Osteoblast (primary cell): ENCODE measurements around the gene COL10A1. TPM values are rescaled to one million over a fixed set of nuclear protein-coding genes. Genes with fewer than 3 reads are reported as not detected.

ENCODE experiments used
- DNase-seq: peaks from one replicate; pipeline ENCODE4 v3.0.0; 2011; ENCODE audit warnings: low spot score, mixed read lengths; ENCODE audit not compliant: insufficient read length; ENCODE audit errors: missing footprints
- H2AFZ ChIP-seq: 2 replicates; pipeline ENCODE4 v1.6.0; 2011; ENCODE audit warnings: mild to moderate bottlenecking, low read length
- H3K27ac ChIP-seq: 2 replicates; pipeline ENCODE4 v1.5.1; 2011; ENCODE audit warnings: mild to moderate bottlenecking, low read depth, low read length, moderate library complexity
- H3K27me3 ChIP-seq: 2 replicates; pipeline ENCODE4 v1.6.0; 2012; ENCODE audit warnings: mild to moderate bottlenecking, control low read depth, inconsistent platforms, low read length, moderate library complexity; ENCODE audit not compliant: insufficient read depth
- H3K36me3 ChIP-seq: 2 replicates; pipeline ENCODE4 v1.5.1; 2011; ENCODE audit warnings: mild to moderate bottlenecking, low read length, control low read depth, moderate library complexity; ENCODE audit not compliant: insufficient read depth
- H3K4me1 ChIP-seq: 2 replicates; pipeline ENCODE4 v1.5.1; 2011; ENCODE audit warnings: mild to moderate bottlenecking, low read length, control low read depth, moderate library complexity; ENCODE audit not compliant: insufficient read depth
- H3K4me2 ChIP-seq: 2 replicates; pipeline ENCODE4 v1.6.0; 2011; ENCODE audit warnings: mild to moderate bottlenecking, low read length; ENCODE audit not compliant: insufficient read depth
- H3K4me3 ChIP-seq: fragments of 200-600 bp; sonication (generic); 3 replicates; pipeline ENCODE4 v1.5.1; 2012; ENCODE audit warnings: mild to moderate bottlenecking, low read length, inconsistent platforms; ENCODE audit not compliant: insufficient read depth
- H3K79me2 ChIP-seq: 2 replicates; pipeline ENCODE4 v1.6.0; 2012; ENCODE audit warnings: mild to moderate bottlenecking, low read length, control low read depth, inconsistent platforms; ENCODE audit not compliant: insufficient read depth
- H3K9me3 ChIP-seq: 2 replicates; pipeline ENCODE4 v1.5.1; 2011; ENCODE audit warnings: low read depth, low read length, control low read depth
- H4K20me1 ChIP-seq: 2 replicates; pipeline ENCODE4 v1.6.0; 2012; ENCODE audit warnings: mild to moderate bottlenecking, low read length, control low read depth; ENCODE audit not compliant: insufficient read depth
- CTCF ChIP-seq: IDR thresholded peaks from 2 replicates; pipeline ENCODE4 v1.5.1; 2011; ENCODE audit warnings: mild to moderate bottlenecking, low read depth, low read length, moderate library complexity; ENCODE audit errors: extremely low read depth
- total RNA-seq: library from RNA; depleted of rRNA; stranded (reverse); fragments of >200 nt; gene quantifications from 2 replicates; pipeline ENCODE4 v1.2.3, GENCODE V29; 2012

The COL10A1 gene
- total RNA-seq, 1 donor = 36.2 TPM

DNA sequence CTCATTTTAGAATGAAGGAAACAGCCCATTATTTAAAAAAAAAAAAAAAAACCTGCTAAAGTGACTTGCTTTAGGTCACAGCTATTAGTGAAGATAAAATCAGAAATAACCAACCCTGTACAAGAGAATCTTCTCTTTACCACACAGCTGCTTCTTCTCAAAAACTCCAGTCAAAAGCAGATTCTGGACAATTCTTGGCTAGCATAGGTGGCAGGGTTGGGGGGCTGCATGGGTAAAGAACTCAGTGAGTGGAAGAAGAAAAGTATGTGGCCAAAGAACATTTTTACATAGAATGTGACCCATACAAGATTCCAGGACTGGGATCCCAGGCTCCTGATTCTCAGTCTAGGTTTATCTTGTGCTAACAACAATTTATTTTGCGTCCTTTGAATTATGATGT, 55.8 kb downstream of the COL10A1 start:
- no peaks in the 10 kb centered on the region for H3K36me3 ChIP-seq
- H3K4me2 ChIP-seq = no peak overlapping the region
- no peak overlapping the region for H2AFZ ChIP-seq
- no peak for TF ChIP-seq CTCF
- no peak overlapping the region for H3K27ac ChIP-seq
- H3K79me2 ChIP-seq = no peaks in the 10 kb centered on the region
- no peak overlapping the region for H3K4me3 ChIP-seq
- no peaks in the 10 kb centered on the region for H4K20me1 ChIP-seq
- H3K27me3 ChIP-seq = no peaks in the 10 kb centered on the region
- H3K4me1 ChIP-seq = no peaks in the 10 kb centered on the region
- DNase-seq = no peak
- H3K9me3 ChIP-seq = no peaks in the 10 kb centered on the region

Other genes starting within 250 kb of the COL10A1 start
- gene FRK, start 65.2 kb downstream of the COL10A1 start, total RNA-seq = 1.1 and 1.2 TPM in 2 replicates
- gene NT5DC1, start 25.3 kb downstream of the COL10A1 start, total RNA-seq = 7.2 and 13.6 TPM in 2 replicates
- gene TSPYL4, start 127.9 kb upstream of the COL10A1 start, total RNA-seq = 23.9 and 24.6 TPM in 2 replicates
- 89.4 and 91.6 TPM in 2 replicates for gene TSPYL1, start 153.8 kb upstream of the COL10A1 start, total RNA-seq
- gene DSE, start 244.8 kb upstream of the COL10A1 start, total RNA-seq = 193 and 229 TPM in 2 replicates